ENCODE measurements around the gene SHC4. TPM values are rescaled to one million over a fixed set of nuclear protein-coding genes. Genes with fewer than 3 reads are reported as not detected.

The SHC4 gene
- polyA plus RNA-seq, 3 donors, result 0.09 TPM; not detected in 2

- Histone ChIP-seq H3K27ac (ENCODE audit: low read depth in 1 of 2, low read length in 2 of 2) (no peak overlapping the region), H3K4me3 (replicated peaks in 1 of 3; ENCODE audit: low read depth in 2 of 3, low read length in 3 of 3) (no peak overlapping the region), H3K4me2 (replicated peaks; ENCODE audit: extremely low read depth, low read length, poor library complexity, severe bottlenecking) (no peak overlapping the region), H3K9ac (ENCODE audit: insufficient read depth, low read length, poor library complexity, severe bottlenecking) (no peak overlapping the region), H2AFZ (ENCODE audit: insufficient read depth, low read depth, low read length, poor library complexity, severe bottlenecking) (no peak overlapping the region), H3K9me3 (replicated peaks in 1 of 2; ENCODE audit: control insufficient read depth in 1 of 2, insufficient read depth in 1 of 2, low read length in 2 of 2) (no peaks in the 10 kb centered on the region), H3K79me2 (ENCODE audit: insufficient read depth, low read length) (no peaks in the 10 kb centered on the region), H4K20me1 (ENCODE audit: insufficient read depth, low read length) (no peaks in the 10 kb centered on the region), H3K4me1 (ENCODE audit: control insufficient read depth in 1 of 2, insufficient read depth in 2 of 2, low read length in 2 of 2) (peaks cover 6 to 12% of the 10 kb centered on the region in 2 donors), H3K36me3 (replicated peaks in 1 of 2; ENCODE audit: control insufficient read depth in 1 of 2, insufficient read depth in 2 of 2, low read length in 2 of 2) (no peaks in the 10 kb centered on the region), H3K27me3 (ENCODE audit: control insufficient read depth in 2 of 2, insufficient read depth in 2 of 2, low read length in 2 of 2) (no peaks in the 10 kb centered on the region)
- Mint-ChIP-seq H3K4me3 (no peak overlapping the region), H3K4me1 (peaks cover 13% of the 10 kb centered on the region), H3K27ac (no peak overlapping the region), H3K9me3 (peaks cover 0 to 6% (median 0%) of the 10 kb centered on the region in 7 donors), H3K36me3 (no peaks in the 10 kb centered on the region), H3K27me3 (ENCODE audit: low read depth in 3 of 3) (peaks cover 0 to 5% (median 3%) of the 10 kb centered on the region in 3 donors)
- no peak for DNase-seq
- intact Hi-C loops (cut with micrococcal nuclease), result no loop called here
- 94% methylated on average over 3 of the region's 5 CpGs for WGBS (ENCODE audit: insufficient coverage)
- TF ChIP-seq CTCF (IDR thresholded peaks at IDR 0.05), result no peak
Observed at GRCh38 chr15:48941904-48942303, 21.8 kb downstream of the SHC4 start.

- Histone ChIP-seq H2AFZ (ENCODE audit: insufficient read depth, low read depth, low read length, poor library complexity, severe bottlenecking) (no peak overlapping the region), H3K4me1 (ENCODE audit: control insufficient read depth in 1 of 2, insufficient read depth in 2 of 2, low read length in 2 of 2) (peaks cover 0 to 2% of the 10 kb centered on the region in 2 donors), H3K36me3 (replicated peaks in 1 of 2; ENCODE audit: control insufficient read depth in 1 of 2, insufficient read depth in 2 of 2, low read length in 2 of 2) (no peaks in the 10 kb centered on the region), H3K9ac (ENCODE audit: insufficient read depth, low read length, poor library complexity, severe bottlenecking) (no peak overlapping the region), H3K27ac (ENCODE audit: low read depth in 1 of 2, low read length in 2 of 2) (no peak overlapping the region), H3K4me3 (replicated peaks in 1 of 3; ENCODE audit: low read depth in 2 of 3, low read length in 3 of 3) (no peak overlapping the region), H3K9me3 (replicated peaks in 1 of 2; ENCODE audit: control insufficient read depth in 1 of 2, insufficient read depth in 1 of 2, low read length in 2 of 2) (no peaks in the 10 kb centered on the region), H3K4me2 (replicated peaks; ENCODE audit: extremely low read depth, low read length, poor library complexity, severe bottlenecking) (no peak overlapping the region), H3K79me2 (ENCODE audit: insufficient read depth, low read length) (no peaks in the 10 kb centered on the region), H3K27me3 (ENCODE audit: control insufficient read depth in 2 of 2, insufficient read depth in 2 of 2, low read length in 2 of 2) (no peaks in the 10 kb centered on the region), H4K20me1 (ENCODE audit: insufficient read depth, low read length) (no peaks in the 10 kb centered on the region)
- peaks cover 3% of the 10 kb centered on the region for H3K4me1 Mint-ChIP-seq
- H3K27me3 Mint-ChIP-seq (ENCODE audit: low read depth in 3 of 3), result peaks cover 3 to 5% (median 3%) of the 10 kb centered on the region in 3 donors
- no peak for DNase-seq
- 100% methylated on average over 5 of the region's 6 CpGs for WGBS (ENCODE audit: insufficient coverage)
- H3K9me3 Mint-ChIP-seq, result peaks cover 0 to 6% (median 0%) of the 10 kb centered on the region in 7 donors
- H3K4me3 Mint-ChIP-seq, result no peak overlapping the region
- H3K27ac Mint-ChIP-seq, result no peak overlapping the region
- no peak for TF ChIP-seq CTCF (IDR thresholded peaks at IDR 0.05)
- no peaks in the 10 kb centered on the region for H3K36me3 Mint-ChIP-seq
- intact Hi-C loops (cut with micrococcal nuclease), result no loop called here
Observed at GRCh38 chr15:48940508-48940907, 23.2 kb downstream of the SHC4 start.

Measured in CD14-positive monocyte (primary cell).